Endothelial cell (in vitro differentiated cells): ENCODE data around the gene CPPED1. TPM values are rescaled to one million over a fixed set of nuclear protein-coding genes. Genes with fewer than 3 reads are reported as not detected.

Experiments
- DNase-seq: peaks from one replicate; pipeline ENCODE4 v3.0.0; 2021; ENCODE audit warnings: low spot score
- H3K27ac Mint-ChIP-seq: one replicate; pipeline ENCODE4 v1.8.0; 2021; ENCODE audit warnings: mixed read lengths, inconsistent platforms; ENCODE audit not compliant: unreplicated experiment
- H3K27me3 Mint-ChIP-seq: one replicate; pipeline ENCODE4 v1.8.0; 2021; ENCODE audit warnings: mild to moderate bottlenecking, moderate library complexity, mixed read lengths, inconsistent platforms; ENCODE audit not compliant: unreplicated experiment
- H3K36me3 Mint-ChIP-seq: one replicate; pipeline ENCODE4 v1.8.0; 2021; ENCODE audit warnings: mild to moderate bottlenecking, low read depth, mixed read lengths, inconsistent platforms; ENCODE audit not compliant: unreplicated experiment
- H3K4me1 Mint-ChIP-seq: one replicate; pipeline ENCODE4 v1.8.0; 2021; ENCODE audit warnings: mild to moderate bottlenecking, mixed read lengths, inconsistent platforms; ENCODE audit not compliant: unreplicated experiment
- H3K4me3 Mint-ChIP-seq: one replicate; pipeline ENCODE4 v1.8.0; 2021; ENCODE audit warnings: mild to moderate bottlenecking, mixed read lengths, inconsistent platforms; ENCODE audit not compliant: unreplicated experiment
- H3K9me3 Mint-ChIP-seq: one replicate; pipeline ENCODE4 v1.8.0; 2021; ENCODE audit warnings: mixed read lengths, inconsistent platforms; ENCODE audit not compliant: unreplicated experiment
- total RNA-seq: library from RNA; stranded (reverse); fragmentation: NEBNext Ultra II Directional; extraction: Animal tissue kit (Norgen Biotek cat#: 25700); gene quantifications from one replicate; pipeline ENCODE4 v1.2.1, GENCODE V29; 2021; ENCODE audit not compliant: unreplicated experiment
- TF ChIP-seq, protein P1 (sequence below): fragments of 200-600 bp; sonication (generic); IDR thresholded peaks from one replicate; pipeline ENCODE4 v1.5.0; 2021; ENCODE audit warnings: antibody characterized with exemption; ENCODE audit not compliant: unreplicated experiment

Gene CPPED1
- total RNA-seq, 1 donor from 2014 or later: 11.6 TPM

- Mint-ChIP-seq H3K36me3 (no peaks in the 10 kb centered on the region), H3K9me3 (no peaks in the 10 kb centered on the region), H3K4me3 (no peak overlapping the region), H3K27ac (no peak overlapping the region), H3K4me1 (no peaks in the 10 kb centered on the region), H3K27me3 (no peaks in the 10 kb centered on the region)
- no peak for DNase-seq
- TF ChIP-seq, protein P1, sequence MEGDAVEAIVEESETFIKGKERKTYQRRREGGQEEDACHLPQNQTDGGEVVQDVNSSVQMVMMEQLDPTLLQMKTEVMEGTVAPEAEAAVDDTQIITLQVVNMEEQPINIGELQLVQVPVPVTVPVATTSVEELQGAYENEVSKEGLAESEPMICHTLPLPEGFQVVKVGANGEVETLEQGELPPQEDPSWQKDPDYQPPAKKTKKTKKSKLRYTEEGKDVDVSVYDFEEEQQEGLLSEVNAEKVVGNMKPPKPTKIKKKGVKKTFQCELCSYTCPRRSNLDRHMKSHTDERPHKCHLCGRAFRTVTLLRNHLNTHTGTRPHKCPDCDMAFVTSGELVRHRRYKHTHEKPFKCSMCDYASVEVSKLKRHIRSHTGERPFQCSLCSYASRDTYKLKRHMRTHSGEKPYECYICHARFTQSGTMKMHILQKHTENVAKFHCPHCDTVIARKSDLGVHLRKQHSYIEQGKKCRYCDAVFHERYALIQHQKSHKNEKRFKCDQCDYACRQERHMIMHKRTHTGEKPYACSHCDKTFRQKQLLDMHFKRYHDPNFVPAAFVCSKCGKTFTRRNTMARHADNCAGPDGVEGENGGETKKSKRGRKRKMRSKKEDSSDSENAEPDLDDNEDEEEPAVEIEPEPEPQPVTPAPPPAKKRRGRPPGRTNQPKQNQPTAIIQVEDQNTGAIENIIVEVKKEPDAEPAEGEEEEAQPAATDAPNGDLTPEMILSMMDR: no peak
Observed at GRCh38 chr16:12627394-12627793, 176.3 kb downstream of the CPPED1 start.

DNA sequence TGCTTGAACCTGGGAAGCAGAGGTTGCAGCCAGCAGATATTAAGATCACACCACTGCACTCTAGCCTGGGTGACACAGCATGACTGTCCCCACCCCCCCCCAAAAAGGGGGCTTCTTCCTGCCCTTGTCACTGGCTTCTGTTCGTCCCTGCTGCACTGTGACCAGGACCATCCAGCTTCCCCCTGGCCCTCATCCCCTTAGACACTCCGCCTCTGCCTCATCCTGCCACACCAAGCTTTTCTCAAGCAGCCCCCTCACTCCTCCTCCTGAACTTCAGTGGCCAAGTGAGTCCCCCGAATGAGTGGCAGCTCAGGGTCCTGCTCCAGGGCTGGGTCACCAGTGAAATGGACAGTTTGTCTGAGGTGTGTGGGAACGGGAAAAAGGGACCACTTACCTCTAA is 177.3 kb downstream of the CPPED1 start:
- Mint-ChIP-seq H3K27me3 (peaks cover 1% of the 10 kb centered on the region), H3K27ac (no peak overlapping the region)

GRCh38 chr16:12625716-12626115 is 178.0 kb downstream of the CPPED1 start:
- no peaks in the 10 kb centered on the region for H3K9me3 Mint-ChIP-seq
- no peak overlapping the region for H3K27ac Mint-ChIP-seq
- TF ChIP-seq, protein P1: no peak
- H3K4me1 Mint-ChIP-seq: no peaks in the 10 kb centered on the region
- no peaks in the 10 kb centered on the region for H3K36me3 Mint-ChIP-seq
- no peak overlapping the region for H3K4me3 Mint-ChIP-seq
- DNase-seq: no peak
- H3K27me3 Mint-ChIP-seq: peaks cover 1% of the 10 kb centered on the region

More for the DNA sequence above, 177.3 kb downstream of the CPPED1 start:
- no peak overlapping the region for H3K4me3 Mint-ChIP-seq
- H3K9me3 Mint-ChIP-seq: no peaks in the 10 kb centered on the region
- no peaks in the 10 kb centered on the region for H3K4me1 Mint-ChIP-seq
- TF ChIP-seq, protein P1: no peak
- no peaks in the 10 kb centered on the region for H3K36me3 Mint-ChIP-seq
- no peak for DNase-seq

- TF ChIP-seq, protein P1: no peak
- H3K27ac Mint-ChIP-seq: no peak overlapping the region
- H3K4me1 Mint-ChIP-seq: no peaks in the 10 kb centered on the region
- DNase-seq: no peak
- peaks cover 1% of the 10 kb centered on the region for H3K27me3 Mint-ChIP-seq
- no peak overlapping the region for H3K4me3 Mint-ChIP-seq
- no peaks in the 10 kb centered on the region for H3K36me3 Mint-ChIP-seq
- H3K9me3 Mint-ChIP-seq: no peaks in the 10 kb centered on the region
Observed at GRCh38 chr16:12625068-12625467, 178.6 kb downstream of the CPPED1 start.

DNA sequence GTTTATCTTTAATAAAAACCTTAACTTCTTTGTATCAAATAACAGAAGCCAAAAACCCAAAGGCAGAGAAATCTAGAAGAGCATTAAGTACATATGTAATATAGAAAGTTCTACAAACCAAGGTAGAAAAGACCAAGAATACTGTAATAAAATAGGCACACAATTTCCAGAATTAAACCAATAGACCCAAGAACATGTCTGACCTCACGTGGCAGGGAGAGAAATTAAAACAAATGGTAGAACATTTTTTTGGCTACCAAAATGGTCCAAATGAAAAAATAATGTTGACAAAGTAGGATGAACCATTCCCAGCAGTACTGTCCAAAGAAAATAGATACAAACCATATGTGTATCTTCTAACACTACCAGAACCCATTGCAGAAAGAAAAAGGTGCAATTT is 183.5 kb downstream of the CPPED1 start:
- no peak overlapping the region for H3K4me3 Mint-ChIP-seq
- H3K9me3 Mint-ChIP-seq: no peaks in the 10 kb centered on the region
- H3K27me3 Mint-ChIP-seq: peaks cover 1% of the 10 kb centered on the region
- DNase-seq: no peak
- no peak overlapping the region for H3K27ac Mint-ChIP-seq
- no peaks in the 10 kb centered on the region for H3K36me3 Mint-ChIP-seq
- TF ChIP-seq, protein P1: no peak
- H3K4me1 Mint-ChIP-seq: no peaks in the 10 kb centered on the region
